HG02759 (cell line): Measurements from ENCODE around the gene SEPTIN6.

Experiments
- ATAC-seq: cut with Tn5 transposase; IDR thresholded peaks from one replicate; pipeline ENCODE4 v1.9.1; 2021; ENCODE audit warnings: mild to moderate bottlenecking, moderate library complexity; ENCODE audit not compliant: unreplicated experiment

The SEPTIN6 gene

DNA sequence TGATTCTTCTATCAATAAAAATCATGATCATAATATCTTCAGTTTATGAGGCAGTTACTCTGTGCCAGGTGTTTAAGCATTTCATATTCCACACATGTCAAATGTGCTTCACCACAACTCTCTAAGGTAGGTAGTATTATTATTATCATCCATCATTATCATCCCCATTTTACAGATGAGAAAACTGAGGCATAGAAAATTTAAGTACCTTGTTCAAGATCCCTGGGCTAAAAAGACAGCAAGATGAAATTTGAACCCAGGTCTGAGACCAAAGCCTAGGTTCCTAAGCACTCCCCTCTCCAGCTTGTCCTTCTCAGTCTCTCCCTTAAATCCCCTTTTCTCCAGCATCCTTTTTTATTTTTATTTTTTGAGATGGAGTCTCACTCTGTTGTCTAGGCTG lies 33.4 kb downstream of the SEPTIN6 start:
- ATAC-seq = no peak

DNA sequence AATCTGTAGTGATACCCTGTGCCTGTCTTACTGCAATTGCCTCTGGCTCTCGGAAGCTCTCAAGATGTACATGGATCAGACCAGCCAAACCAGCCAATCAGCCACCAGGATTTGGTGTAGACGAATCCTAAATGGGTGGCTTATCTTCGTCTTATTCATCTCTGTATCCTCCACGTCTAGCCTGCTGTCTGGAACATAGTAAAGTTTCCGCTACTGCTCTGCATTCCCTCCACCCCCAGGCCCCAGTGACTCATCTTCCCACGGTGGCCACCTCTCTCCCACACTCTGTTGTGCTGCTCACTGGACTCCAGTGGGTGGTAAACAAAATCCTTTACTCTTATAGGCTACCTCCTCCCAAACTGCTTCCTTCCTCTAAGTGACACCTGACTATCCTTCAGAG lies 37.8 kb downstream of the SEPTIN6 start:
- ATAC-seq = no peak

DNA sequence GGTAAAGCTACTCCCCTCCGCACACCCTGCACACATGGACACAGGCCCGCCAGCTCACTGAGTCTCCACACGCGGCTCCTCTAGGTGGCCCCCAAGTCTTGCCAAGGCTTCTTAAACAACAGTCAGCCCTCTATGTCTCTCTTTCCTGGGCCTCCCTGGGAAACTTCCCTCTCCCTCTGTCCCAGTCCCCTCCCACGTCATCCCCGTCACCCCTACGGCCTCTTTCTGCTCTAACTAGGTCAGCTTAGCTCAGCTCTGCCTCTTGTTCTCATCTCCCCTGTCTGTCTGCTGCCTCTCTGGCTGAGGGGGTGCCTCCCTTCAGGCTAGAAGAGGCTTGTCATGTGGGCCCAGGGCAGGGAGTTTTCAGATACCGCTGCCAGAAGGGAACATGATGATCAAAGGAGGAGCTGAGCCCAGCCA lies 38.8 kb downstream of the SEPTIN6 start:
- ATAC-seq = no peak

DNA sequence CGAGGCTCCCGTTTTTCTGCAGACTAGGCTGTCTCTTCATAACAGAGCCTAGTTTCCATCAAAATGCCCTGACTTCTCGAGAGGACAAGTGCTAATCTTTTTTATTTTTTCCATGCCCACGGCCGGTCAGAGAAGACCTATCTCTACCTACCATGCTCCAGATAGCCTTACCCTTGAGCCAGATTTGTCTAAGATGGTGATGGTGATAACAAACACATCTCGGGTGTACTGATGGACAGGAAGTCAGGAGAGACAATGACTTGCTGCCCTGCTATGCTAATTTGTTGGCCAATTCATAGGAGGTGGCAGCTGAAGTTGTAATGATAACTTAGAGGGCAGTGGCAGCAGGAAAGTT lies 44.6 kb downstream of the SEPTIN6 start:
- peak; percentile 11 for ATAC-seq

DNA sequence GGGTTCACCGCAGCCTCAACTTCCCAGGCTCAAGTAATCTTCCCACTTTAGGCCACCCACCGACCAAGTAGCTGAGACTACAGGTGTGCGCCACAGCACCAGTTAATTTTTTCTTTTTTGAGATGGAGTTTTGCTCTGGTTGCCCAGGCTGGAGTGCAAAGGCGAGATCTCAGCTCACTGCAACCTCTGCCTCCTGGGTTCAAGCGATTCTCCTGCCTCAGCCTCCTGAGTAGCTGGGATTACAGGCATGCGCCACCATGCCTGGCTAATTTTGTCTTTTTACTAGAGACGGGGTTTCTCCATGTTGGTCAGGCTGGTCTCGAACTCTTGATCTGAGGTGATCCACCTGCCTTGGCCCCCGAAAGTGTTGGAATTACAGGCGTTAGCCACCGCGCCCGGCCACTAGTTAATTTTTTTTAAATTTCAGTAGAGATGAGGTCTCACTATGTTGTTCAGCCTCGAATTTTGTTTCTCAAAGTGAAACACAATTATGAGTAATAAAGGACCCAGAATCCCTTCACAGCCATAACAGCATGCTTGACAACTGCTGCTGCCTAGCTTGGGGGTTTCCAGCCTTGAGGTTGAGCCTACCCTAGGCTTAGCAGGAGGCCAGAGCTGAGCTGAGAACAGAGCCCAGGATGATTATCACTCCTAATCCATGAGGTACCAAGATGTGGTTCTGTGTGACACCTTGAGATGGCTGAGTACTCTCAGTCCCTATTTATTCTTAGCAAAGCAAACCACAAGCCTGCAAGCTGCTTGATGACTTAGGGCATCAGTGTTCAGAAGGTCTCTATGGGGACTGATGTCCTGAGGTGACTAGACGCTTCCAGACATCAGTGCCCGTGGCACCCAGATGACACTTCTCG lies 45.2 kb downstream of the SEPTIN6 start:
- ATAC-seq = peak; percentile 97

DNA sequence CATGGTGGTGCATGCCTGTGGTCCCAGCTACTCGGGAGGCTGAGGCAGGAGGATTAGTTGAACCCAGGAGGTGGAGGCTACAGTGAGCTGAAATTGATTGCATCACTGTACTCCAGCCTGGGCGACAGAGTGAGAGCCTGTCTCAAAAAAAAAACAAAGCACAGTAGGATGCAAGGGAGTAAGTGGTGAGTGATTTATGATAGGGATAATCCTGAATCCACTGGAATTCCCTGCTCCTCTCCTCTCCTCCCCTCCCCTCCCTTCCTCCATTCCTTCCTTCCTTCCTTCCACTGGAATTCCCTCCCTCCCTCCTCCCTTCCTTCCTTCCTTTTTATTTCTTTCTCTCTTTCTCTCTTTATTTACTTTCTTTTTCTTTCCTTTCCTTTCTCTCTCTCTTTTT lies 45.9 kb downstream of the SEPTIN6 start:
- ATAC-seq = no peak

DNA sequence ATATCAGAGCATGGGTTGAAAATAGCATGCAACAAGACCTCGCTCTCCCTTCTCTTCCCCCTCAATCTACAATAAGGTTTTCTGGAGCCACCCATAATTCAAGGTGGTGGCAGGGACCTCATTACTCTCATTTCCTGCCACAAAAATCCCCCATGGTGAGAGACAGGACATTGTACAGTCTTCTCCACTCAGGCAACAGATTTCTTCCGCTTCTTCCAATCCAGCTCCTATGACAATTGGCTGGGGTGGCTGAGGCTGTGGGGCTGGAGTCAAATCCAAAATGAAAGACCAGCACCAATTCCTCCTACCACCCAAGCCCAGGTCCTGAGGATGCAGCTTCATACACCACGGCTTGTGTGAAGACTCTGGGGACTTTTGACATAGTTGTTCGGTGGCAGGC lies 46.5 kb downstream of the SEPTIN6 start:
- ATAC-seq = no peak

DNA sequence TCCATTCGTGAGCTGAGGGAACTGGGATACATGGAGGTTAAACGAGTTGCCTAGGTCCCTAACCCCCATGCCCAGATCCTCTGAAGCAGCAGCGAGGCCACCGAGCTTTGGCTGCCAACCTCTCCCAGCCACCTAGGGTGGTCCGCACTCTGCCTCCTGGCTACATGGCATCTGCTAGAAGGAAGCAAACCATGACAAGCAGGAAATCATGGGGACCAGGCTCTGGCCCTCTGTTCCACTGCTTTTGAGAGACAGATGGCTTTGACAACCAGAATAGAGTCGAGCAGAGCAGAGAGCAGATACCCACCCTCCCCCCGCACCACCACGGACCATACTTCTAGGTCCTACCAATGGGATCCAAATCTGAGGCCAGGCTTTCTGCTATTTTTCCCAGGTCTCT lies 49.3 kb downstream of the SEPTIN6 start:
- ATAC-seq = no peak
